ENCODE results near the gene FREM3.

- no peak for TF ChIP-seq GATA2 (IDR thresholded peaks at IDR 0.05; ENCODE audit: low read depth, low read length)
- no peak for TF ChIP-seq GATA3 (IDR thresholded peaks at IDR 0.05; ENCODE audit: low read depth, low read length)
Observed at GRCh38 chr4:143559757-143560147, 140.7 kb downstream of the FREM3 start.

All from SH-SY5Y (cell line).